ACC112 (cell line): ENCODE data around the gene HMX1.

Source experiments
- H2AFZ ChIP-seq: fragments of 200-600 bp; sonication (generic); one replicate; pipeline ENCODE4 v1.6.0; 2017; ENCODE audit warnings: antibody characterized with exemption, low read length; ENCODE audit not compliant: unreplicated experiment
- H3K27ac ChIP-seq: fragments of 200-600 bp; sonication (generic); 2 replicates; pipeline ENCODE4 v1.5.1; 2014; ENCODE audit warnings: low read depth, mild to moderate bottlenecking, antibody characterized with exemption, low read length, moderate library complexity
- H3K27me3 ChIP-seq: fragments of 200-600 bp; sonication (generic); 2 replicates; pipeline ENCODE4 v1.6.1; 2014; ENCODE audit warnings: mild to moderate bottlenecking, antibody characterized with exemption, low read length, moderate library complexity, mixed read lengths; ENCODE audit not compliant: insufficient read depth
- H3K36me3 ChIP-seq: fragments of 200-600 bp; sonication (generic); 2 replicates; pipeline ENCODE4 v1.6.1; 2016; ENCODE audit warnings: mild to moderate bottlenecking, antibody characterized with exemption, low read length, moderate library complexity, mixed read lengths; ENCODE audit not compliant: insufficient read depth
- H3K4me1 ChIP-seq: fragments of 200-600 bp; sonication (generic); one replicate; pipeline ENCODE4 v1.6.1; 2016; ENCODE audit warnings: low read length, mixed read lengths; ENCODE audit not compliant: insufficient read depth, unreplicated experiment, control insufficient read depth
- H3K4me3 ChIP-seq: fragments of 200-600 bp; sonication (generic); 2 replicates; pipeline ENCODE4 v1.5.1; 2014; ENCODE audit warnings: mild to moderate bottlenecking, low read depth, low read length
- H3K79me2 ChIP-seq: fragments of 200-600 bp; sonication (generic); one replicate; pipeline ENCODE4 v1.6.0; 2016; ENCODE audit warnings: low read length; ENCODE audit not compliant: control insufficient read depth, unreplicated experiment, insufficient read depth

The HMX1 gene

DNA sequence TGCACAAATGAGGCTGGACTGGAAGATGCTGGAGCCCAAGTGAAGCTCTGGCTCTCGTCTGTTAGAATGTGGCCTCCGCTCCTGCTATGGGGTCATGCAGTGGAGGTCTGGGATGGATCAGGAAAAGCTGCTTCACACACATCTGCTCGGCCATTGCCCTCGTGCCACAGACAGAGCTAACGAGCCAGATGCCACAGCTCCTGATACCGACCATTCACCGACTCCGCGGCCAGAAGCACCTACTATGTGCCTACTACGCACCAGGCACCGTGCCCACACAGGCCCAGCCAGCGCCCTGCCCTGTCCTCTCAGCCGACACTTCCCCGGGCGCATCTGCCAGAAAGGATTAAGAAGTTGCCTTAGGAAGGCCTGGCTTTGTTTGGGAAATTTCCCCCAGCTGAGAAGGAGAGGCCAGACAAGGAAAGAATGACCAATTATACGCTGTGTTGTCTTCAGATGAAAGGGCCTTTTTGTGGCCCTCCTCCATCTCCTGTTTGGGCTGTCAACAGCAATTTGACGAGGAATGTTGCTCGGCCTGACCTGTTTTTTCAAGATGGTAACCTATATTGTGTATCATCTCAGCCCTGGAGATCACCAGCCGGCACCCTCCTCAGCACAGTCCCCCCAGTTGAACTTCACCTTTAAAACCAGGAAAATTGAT lies 34.3 kb downstream of the HMX1 start:
- Histone ChIP-seq H3K79me2 (no peaks in the 10 kb centered on the region), H3K27me3 (no peaks in the 10 kb centered on the region), H3K36me3 (no peaks in the 10 kb centered on the region), H3K4me3 (no peak overlapping the region), H3K27ac (no peak overlapping the region), H3K4me1 (no peaks in the 10 kb centered on the region), H2AFZ (no peak overlapping the region)

DNA sequence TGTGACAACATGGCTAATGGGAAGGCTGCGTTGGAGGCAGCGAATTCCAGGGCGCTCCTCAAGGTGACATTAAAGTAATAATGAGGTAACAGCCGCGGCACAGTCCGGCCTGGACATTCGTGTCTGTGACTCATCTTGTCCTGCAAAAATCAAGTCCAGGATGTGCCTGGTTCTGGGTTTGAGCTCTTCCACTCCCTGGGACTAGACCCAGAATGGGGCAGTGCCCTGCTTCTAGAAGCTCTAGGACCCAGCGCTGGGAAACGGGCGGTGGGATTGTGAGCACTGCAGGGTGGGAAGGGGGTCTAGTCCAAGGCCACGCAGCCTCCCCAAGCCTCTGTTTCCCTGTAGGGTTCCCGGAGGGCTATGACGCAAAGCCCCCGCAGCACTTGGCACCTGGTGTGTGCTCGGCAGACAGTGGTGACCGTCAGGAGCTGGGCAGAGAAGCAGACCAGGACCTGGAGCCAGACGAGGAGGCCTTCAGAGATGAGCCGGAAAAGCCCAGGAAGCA lies 34.9 kb downstream of the HMX1 start:
- H3K4me3 ChIP-seq, result no peak overlapping the region
- no peaks in the 10 kb centered on the region for H3K36me3 ChIP-seq
- H3K27ac ChIP-seq, result no peak overlapping the region
- no peaks in the 10 kb centered on the region for H3K4me1 ChIP-seq
- H3K79me2 ChIP-seq, result no peaks in the 10 kb centered on the region
- no peaks in the 10 kb centered on the region for H3K27me3 ChIP-seq
- no peak overlapping the region for H2AFZ ChIP-seq

DNA sequence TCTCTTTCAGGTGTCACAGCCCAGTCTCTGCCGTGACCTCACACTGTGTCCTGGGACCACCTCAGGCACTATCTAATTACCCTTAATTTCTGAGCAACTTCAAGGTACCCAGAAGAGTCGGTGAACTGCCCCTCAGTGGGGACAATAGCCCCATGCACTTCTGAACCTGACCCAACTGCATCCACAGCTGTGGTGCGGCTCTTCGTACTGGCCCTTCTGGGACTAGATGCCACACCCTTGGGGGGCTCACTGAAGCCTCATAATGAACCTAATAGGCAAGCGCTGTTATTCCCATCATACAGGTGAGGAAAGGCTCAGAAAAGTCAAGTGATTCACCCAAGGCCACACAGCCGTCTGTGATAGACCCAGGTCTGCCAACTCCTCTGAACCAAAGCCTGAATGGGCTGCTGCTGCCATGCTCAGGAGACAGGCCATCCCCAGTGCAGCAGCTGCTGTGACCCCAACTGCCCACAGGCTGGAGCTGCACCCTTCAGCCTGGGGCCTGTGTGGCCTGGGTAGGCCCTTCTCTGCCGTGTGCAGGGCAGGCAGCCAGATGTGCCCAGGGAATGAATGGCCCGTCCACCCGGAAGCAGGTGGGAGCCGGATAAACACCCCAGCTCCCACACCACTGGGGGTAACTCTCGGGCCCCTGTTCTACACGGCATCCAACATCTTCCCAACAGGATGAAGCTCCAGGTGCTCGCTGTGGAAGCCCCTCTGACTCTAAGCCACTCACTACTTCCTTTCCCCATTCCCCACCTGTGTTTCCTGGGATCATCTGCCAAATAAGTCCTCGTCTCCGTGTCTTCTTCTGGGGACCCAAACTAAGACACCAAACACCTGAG lies 35.9 kb downstream of the HMX1 start:
- no peaks in the 10 kb centered on the region for H3K36me3 ChIP-seq
- H3K27ac ChIP-seq, result no peak overlapping the region
- H2AFZ ChIP-seq, result no peak overlapping the region
- no peaks in the 10 kb centered on the region for H3K27me3 ChIP-seq
- no peaks in the 10 kb centered on the region for H3K79me2 ChIP-seq
- H3K4me3 ChIP-seq, result no peak overlapping the region
- no peaks in the 10 kb centered on the region for H3K4me1 ChIP-seq

DNA sequence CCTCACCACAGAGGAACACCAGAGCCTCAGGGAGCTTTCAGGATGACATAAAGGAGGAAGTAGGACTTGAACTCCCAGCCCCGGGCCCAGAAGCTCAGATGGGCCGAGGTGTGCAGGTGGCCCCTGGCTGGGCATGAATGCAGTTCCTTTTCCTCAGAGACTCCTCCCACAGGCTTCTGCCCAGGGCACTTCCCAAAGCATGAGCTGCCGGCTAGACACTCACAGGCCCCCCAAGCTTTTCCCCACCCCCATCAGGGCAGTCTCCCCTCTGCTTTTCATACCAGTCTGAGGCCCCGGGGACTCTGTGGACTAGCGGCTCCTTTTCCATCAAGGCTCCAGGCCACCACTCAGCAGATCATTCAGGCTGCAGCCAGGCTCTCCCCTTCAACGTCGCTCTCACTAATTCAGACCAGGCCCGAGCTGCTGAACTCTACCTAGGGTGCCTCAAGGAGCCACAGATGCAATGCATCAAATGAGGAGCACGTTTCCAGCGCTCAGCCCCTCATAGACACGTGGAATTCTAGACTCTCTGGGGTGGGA lies 36.9 kb downstream of the HMX1 start:
- no peaks in the 10 kb centered on the region for H3K4me1 ChIP-seq
- no peak overlapping the region for H3K4me3 ChIP-seq
- H3K79me2 ChIP-seq, result no peaks in the 10 kb centered on the region
- no peak overlapping the region for H3K27ac ChIP-seq
- no peaks in the 10 kb centered on the region for H3K27me3 ChIP-seq
- no peaks in the 10 kb centered on the region for H3K36me3 ChIP-seq
- H2AFZ ChIP-seq, result no peak overlapping the region

DNA sequence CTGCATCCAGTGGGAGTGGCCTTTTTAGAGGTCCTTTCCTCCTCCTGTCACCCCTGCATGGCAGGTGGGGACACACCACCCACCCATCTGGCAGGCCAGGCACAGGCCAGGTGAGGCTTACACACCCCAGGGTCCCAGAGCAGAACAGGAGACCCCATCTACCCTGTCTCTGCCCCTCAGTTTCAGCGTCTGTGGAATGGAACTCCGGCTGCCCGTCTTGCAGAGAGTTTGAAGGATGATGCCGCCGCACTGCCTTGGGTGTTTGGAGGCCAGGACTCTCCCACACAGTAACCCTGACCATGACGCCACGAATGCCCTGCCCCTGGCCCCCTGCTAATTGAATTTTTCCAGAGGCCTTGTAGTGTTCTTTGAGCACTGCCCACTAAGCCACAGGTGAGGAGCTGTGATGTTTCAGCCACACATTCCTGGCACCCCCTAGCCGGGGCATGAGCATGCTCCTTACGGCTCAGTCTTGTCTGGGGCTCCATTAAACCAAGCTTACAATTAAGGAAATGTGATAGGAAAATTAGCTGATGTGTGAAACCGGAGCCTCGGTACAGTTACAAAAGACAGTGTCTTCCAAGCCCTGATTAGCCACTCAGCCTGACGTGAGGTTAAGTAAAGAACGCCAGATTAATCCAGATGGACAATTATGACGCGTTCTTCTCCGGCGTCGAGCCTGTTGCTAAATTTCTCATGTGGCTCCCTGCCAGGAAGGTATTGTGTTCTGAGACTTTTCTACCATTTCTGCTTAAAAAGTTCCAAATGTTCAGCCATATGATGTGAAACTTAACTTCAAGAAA lies 39.3 kb downstream of the HMX1 start:
- Histone ChIP-seq H3K27me3 (no peaks in the 10 kb centered on the region), H3K4me3 (no peak overlapping the region), H3K36me3 (no peaks in the 10 kb centered on the region), H3K4me1 (no peaks in the 10 kb centered on the region), H2AFZ (no peak overlapping the region), H3K27ac (no peak overlapping the region), H3K79me2 (no peaks in the 10 kb centered on the region)

DNA sequence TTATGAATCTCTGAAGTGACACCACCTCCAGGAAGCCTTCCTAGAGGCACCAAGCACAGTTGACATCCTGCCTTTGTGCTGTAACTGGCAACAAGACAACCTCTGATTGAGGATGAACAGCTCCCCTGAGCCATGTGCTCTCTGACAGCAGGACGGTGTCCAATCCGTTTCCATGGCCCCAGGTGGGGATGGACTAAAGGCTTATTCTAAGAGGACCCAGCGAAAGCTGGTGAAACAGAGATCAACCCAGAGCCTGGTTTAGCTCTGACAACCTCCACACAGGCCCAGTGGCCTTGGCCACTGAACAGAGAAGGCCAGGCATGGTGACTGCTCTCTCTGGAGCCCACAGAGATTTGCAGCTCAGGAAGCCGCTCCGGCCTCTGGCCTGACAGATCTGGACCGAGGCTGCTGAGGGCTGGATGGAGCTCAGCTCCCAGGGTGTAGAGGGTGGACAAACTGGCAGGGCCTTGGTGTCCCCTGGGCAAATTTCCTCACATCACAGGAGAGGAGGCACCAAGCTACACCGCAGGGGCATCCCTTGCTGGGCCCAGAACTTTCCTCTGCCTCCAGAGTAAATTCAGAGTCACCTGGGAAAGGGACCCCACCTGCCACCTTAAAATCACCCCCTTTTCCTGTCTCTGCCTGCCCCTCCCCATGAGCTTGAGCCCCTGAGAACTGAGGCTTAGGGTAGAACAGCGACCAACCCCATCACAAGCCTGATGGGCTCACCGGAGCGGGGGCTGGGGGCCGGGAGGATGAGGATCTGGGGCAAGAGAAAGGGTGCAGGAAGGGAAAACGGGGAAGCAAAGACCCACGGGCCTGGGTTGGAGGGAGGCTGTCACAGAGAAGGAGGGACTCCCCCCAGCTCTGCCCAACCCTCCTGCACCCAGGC lies 40.2 kb downstream of the HMX1 start:
- Histone ChIP-seq H2AFZ (no peak overlapping the region), H3K79me2 (no peaks in the 10 kb centered on the region), H3K4me1 (no peaks in the 10 kb centered on the region), H3K27ac (no peak overlapping the region), H3K27me3 (no peaks in the 10 kb centered on the region), H3K4me3 (no peak overlapping the region), H3K36me3 (no peaks in the 10 kb centered on the region)

DNA sequence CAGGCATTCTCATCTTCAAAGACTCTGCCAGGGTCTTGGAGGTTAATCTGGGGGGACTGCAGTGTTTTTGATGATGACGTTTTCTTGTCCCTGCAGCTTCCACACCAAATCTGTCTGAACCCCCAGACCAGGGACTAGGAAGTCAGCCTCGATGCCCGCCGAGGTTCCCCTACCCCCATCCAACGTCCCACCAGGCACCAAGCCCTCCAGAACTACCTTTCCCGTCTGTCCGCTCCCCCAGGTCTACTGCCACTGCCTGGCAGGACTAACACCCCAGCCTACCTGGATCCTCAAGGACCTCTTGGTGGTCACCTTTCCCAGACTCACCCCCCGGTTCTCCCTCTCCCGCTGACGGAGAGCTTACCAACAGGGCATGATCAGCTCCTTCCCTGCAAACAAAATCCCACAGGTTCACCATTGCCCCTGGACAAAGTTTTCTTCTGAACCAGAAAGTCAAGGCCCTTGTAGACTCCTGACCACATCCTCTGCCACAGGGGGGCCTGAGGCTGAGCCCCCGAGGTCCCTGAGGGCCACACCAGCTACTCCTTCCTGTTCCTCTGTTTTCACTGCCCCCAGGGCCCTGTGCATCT lies 40.9 kb downstream of the HMX1 start:
- no peaks in the 10 kb centered on the region for H3K27me3 ChIP-seq

DNA sequence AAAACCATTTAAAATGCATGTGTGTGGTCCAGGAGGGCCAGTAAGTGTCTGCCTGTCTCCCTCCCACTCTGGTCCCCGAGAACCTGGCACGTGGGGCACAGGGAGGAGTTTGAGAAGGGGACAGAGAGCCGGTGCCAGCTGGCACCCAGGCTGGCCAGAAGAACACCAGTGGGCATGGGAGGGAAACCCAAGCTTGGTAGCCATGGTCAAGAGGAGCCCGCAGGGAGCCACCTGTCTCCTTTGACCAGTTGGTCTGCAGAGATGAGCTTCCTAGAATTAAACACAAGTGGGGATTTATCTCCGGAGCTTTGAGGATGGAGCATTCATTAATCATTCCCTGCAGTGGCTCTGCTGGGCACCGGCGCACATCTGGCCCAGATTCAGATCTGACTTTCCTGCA lies 41.6 kb downstream of the HMX1 start:
- Histone ChIP-seq H3K79me2 (no peaks in the 10 kb centered on the region), H3K4me3 (no peak overlapping the region), H3K27ac (no peak overlapping the region), H3K36me3 (no peaks in the 10 kb centered on the region), H2AFZ (no peak overlapping the region), H3K4me1 (no peaks in the 10 kb centered on the region), H3K27me3 (no peaks in the 10 kb centered on the region)

More for the DNA sequence above, 40.9 kb downstream of the HMX1 start:
- Histone ChIP-seq H3K79me2 (no peaks in the 10 kb centered on the region), H3K4me3 (no peak overlapping the region), H3K4me1 (no peaks in the 10 kb centered on the region), H2AFZ (no peak overlapping the region), H3K36me3 (no peaks in the 10 kb centered on the region), H3K27ac (no peak overlapping the region)

DNA sequence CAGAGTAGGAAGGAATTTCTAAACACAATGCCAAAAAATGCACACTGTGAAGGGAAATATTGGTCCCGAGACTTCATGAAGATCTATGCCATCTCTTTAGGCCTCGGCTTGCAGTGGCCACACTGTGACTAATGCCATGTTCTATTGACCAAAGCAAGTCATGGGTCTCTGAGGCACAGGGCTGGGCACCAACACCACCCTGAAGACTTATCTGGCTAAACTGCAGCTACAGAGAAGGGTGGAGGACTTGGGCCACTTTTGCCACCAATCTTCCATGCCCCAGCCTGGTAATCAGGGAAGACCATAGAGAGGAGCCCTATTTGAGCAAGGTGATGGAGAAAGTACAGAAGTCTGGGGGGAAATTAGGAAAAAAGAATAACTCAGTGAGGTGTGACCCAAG lies 42.1 kb downstream of the HMX1 start:
- Histone ChIP-seq H3K4me1 (no peaks in the 10 kb centered on the region), H3K4me3 (no peak overlapping the region), H3K79me2 (no peaks in the 10 kb centered on the region), H2AFZ (no peak overlapping the region), H3K36me3 (no peaks in the 10 kb centered on the region), H3K27ac (no peak overlapping the region), H3K27me3 (no peaks in the 10 kb centered on the region)
